HG03521 (cell line): ENCODE measurements around the gene MAD1L1.

Source experiments
- ATAC-seq: cut with Tn5 transposase; IDR thresholded peaks from one replicate; pipeline ENCODE4 v1.9.1; 2021; ENCODE audit warnings: mild to moderate bottlenecking, moderate library complexity; ENCODE audit not compliant: unreplicated experiment

MAD1L1 gene

GRCh38 chr7:1781369-1781768 is 451.4 kb downstream of the MAD1L1 start:
- ATAC-seq, result no peak

DNA sequence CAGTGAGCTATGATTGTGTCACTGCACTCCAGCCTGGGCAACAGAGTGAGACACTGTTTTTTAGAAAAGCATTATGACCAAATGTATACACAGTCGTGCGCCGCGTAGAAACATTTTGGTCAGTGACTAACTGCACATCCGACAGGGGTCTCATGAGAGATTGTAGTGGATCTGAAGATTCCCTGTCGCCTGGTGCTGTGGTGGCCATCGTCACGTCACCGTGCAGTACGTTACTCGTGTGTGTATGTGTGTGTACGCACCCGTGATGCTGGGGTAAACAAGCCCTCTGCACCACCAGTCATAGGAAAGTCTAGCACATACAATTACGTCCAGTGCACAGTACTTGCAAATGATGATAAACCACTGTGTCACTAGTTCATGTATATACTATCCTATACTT is 453.3 kb downstream of the MAD1L1 start:
- no peak for ATAC-seq

DNA sequence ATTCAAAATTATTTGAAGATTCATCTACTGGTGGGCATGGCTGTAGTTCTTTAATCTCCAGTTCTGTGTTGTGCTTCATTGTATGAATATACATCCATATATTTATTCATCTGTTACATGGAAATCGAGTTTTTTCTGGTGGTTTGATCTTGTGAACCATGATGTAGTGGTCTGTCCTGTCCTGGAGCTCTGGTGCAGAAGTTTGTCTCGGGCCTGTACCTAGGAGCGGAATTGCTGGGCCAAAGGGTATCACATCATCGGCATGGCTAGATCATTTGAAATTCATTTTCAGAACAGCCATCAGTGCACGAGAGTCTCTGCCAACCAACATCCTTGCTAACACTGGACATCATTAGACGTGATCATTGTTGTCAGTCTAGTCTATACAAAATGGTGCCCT is 455.6 kb downstream of the MAD1L1 start:
- ATAC-seq, result no peak

DNA sequence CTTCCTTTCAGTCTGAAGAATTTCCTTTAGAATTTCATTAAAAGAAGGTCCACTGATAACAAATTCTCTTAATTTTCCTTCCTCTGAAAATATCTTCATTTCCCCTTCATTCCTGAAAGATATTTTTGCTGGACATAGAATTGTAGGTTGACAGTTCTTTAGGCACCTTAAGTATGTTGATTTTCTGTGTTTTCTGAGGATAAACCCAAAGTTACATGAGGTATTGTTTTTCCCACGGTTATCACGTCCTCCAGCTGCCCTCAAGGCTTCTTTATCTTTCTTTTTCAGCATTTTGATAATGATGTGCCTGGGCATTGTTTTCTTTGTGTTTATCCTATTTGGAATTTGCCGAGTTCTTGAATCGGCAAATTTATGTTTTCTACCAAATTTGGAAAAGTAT is 457.4 kb downstream of the MAD1L1 start:
- ATAC-seq, result no peak

DNA sequence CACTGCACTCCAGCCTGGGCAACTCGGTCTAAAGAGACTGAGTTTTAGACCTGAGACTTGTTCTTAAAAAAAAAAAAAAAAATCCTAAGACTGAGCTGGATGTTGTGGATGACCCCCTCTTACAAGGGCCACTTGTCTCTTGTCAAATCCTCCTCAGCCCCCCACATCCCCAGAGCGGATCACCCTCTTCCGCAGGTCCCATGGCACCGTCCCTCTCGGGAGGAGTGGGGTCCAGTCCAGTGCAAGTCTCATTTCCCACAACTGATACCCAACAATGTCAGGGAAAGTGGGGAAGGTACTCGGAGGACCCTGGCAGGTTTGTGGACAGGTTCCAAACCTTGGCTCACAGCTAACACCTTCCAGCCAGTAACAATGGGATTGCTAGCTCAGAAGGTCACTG is 462.4 kb downstream of the MAD1L1 start:
- ATAC-seq, result no peak

GRCh38 chr7:1769286-1770200 is 463.2 kb downstream of the MAD1L1 start:
- no peak for ATAC-seq

- ATAC-seq, result no peak
Observed at GRCh38 chr7:1768832-1769231, 463.9 kb downstream of the MAD1L1 start.

DNA sequence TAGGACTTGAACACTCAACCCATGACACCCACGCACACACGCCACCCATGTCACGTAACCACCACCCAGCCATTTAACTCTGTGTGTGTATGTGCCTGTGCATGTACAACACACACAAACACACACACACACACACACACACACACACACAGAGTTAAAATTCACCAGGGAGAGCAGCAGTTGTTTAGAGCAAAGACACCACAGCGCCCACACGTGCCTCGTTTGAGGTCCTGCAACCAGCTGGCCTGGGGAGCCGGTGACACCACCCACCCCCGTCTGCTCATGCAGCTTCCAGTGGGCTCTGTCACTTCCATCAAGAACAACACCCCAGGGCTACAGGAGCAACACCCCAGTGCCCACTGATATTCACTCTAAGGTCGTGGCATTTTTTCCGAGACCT is 465.2 kb downstream of the MAD1L1 start:
- ATAC-seq, result no peak
